Measurements from ENCODE around the gene GPR27. TPM values are rescaled to one million over a fixed set of nuclear protein-coding genes. Genes with fewer than 3 reads are reported as not detected.

Gene GPR27
- total and polyA plus RNA-seq, 4 donors: 0.59 to 7.7 (median 3.2) TPM

DNA sequence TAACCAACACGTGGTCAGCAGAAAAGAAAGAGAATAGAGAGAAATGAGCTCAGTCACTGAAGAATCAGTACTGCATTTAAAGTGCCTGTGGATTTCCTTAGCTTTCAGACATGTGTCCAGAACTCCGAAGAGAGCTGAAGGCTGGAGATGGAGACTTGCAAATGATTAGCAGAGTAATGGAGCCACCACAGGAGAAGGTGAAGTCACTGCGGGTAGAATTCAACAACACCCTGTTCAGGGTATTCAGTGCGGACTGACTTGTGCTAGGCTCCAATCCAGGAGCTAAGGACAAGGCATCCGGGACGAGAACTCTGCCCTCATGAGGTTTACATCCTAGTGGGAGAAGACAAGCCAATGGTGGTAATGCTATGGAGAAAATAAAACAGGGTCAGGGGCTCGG is 32.7 kb upstream of the GPR27 start:
- Histone ChIP-seq H3K36me3 (ENCODE audit: control insufficient read depth in 4 of 4, insufficient read depth in 4 of 4, low read length in 4 of 4) (no peaks in the 10 kb centered on the region), H3K4me1 (ENCODE audit: control insufficient read depth in 5 of 5, insufficient read depth in 5 of 5, low read length in 5 of 5) (peaks cover 0 to 15% (median 5%) of the 10 kb centered on the region in 5 donors), H3K9me3 (ENCODE audit: control insufficient read depth in 4 of 4, insufficient read depth in 3 of 4, low read length in 3 of 4) (no peaks in the 10 kb centered on the region), H3K9ac (ENCODE audit: insufficient read depth in 1 of 2, low read length in 2 of 2) (no peak overlapping the region), H3K4me3 (no peak overlapping the region), H3K27me3 (ENCODE audit: control insufficient read depth in 3 of 3, insufficient read depth in 3 of 3, low read length in 2 of 3) (no peaks in the 10 kb centered on the region), H3K27ac (ENCODE audit: low read depth in 1 of 2, low read length in 1 of 2) (no peak overlapping the region)
- ATAC-seq (ENCODE audit: insufficient read depth, low FRiP score): no peak
- DNase-seq: no peak
- WGBS, 2 donors: 83 to 91% methylated on average over 7 of the region's 7 CpGs
- TF ChIP-seq, protein P1, sequence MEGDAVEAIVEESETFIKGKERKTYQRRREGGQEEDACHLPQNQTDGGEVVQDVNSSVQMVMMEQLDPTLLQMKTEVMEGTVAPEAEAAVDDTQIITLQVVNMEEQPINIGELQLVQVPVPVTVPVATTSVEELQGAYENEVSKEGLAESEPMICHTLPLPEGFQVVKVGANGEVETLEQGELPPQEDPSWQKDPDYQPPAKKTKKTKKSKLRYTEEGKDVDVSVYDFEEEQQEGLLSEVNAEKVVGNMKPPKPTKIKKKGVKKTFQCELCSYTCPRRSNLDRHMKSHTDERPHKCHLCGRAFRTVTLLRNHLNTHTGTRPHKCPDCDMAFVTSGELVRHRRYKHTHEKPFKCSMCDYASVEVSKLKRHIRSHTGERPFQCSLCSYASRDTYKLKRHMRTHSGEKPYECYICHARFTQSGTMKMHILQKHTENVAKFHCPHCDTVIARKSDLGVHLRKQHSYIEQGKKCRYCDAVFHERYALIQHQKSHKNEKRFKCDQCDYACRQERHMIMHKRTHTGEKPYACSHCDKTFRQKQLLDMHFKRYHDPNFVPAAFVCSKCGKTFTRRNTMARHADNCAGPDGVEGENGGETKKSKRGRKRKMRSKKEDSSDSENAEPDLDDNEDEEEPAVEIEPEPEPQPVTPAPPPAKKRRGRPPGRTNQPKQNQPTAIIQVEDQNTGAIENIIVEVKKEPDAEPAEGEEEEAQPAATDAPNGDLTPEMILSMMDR (IDR thresholded peaks at IDR 0.05; ENCODE audit: control extremely low read depth, extremely low read depth): no peak

DNA sequence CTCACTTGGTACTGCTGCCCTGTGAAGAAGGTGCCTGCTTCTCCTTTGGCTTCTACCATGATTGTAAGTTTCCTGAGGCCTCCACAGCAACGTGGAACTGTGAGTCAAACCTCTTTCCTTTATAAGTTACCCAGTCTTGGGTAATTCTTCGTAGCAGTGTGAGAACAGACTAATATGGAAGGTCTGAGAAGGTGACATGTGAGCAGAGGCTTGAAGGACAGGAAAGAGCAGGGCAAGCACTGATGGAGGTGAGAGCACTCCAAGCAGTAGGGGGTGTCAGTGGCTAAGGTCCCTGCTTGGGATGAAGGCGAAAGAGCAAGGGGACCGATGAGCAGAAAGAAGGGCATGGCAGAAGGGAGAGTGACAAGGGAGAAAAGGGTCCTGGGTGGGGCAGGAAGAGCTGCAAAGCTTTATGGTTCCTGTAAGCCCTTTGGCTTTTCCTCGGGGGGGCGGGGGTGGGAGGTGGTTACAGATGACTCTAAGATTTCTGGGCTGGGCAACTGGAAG is 32.0 kb upstream of the GPR27 start:
- TF ChIP-seq, protein P1 (IDR thresholded peaks at IDR 0.05; ENCODE audit: control extremely low read depth, extremely low read depth): no peak
- no peak overlapping the region for H3K9ac ChIP-seq (ENCODE audit: insufficient read depth in 1 of 2, low read length in 2 of 2)
- H3K27ac ChIP-seq (ENCODE audit: low read depth in 1 of 2, low read length in 1 of 2): no peak overlapping the region
- ATAC-seq (ENCODE audit: insufficient read depth, low FRiP score) (no peak), DNase-seq (no peak)
- peaks cover 0 to 16% (median 5%) of the 10 kb centered on the region in 5 donors for H3K4me1 ChIP-seq (ENCODE audit: control insufficient read depth in 5 of 5, insufficient read depth in 5 of 5, low read length in 5 of 5)
- WGBS, 2 donors: 36 to 69% methylated on average over 6 of the region's 6 CpGs
- H3K4me3 ChIP-seq: no peak overlapping the region
- no peaks in the 10 kb centered on the region for H3K27me3 ChIP-seq (ENCODE audit: control insufficient read depth in 3 of 3, insufficient read depth in 3 of 3, low read length in 2 of 3)
- no peaks in the 10 kb centered on the region for H3K9me3 ChIP-seq (ENCODE audit: control insufficient read depth in 4 of 4, insufficient read depth in 3 of 4, low read length in 3 of 4)
- H3K36me3 ChIP-seq (ENCODE audit: control insufficient read depth in 4 of 4, insufficient read depth in 4 of 4, low read length in 4 of 4): no peaks in the 10 kb centered on the region

DNA sequence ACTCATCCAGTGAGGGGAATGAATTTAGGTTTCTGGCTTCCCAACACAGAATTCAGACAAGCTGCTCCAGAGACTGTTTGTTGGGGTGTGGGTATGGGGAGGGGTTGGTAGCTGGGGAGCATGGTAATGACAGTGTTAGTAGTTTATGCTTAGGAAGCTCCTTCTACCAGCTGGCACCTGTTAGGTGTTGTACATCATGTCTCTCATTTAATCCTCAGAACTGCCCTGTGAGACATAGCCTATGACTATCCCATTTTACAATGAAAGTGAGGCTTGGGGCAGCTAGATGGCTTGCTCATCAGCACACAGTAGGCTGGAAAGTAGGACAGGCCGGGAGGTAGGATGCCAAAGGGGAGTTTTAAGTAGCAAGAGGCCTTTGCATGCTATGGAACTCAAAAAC is 31.0 kb upstream of the GPR27 start:
- Histone ChIP-seq H3K4me3 (no peak overlapping the region), H3K36me3 (ENCODE audit: control insufficient read depth in 4 of 4, insufficient read depth in 4 of 4, low read length in 4 of 4) (no peaks in the 10 kb centered on the region), H3K27me3 (ENCODE audit: control insufficient read depth in 3 of 3, insufficient read depth in 3 of 3, low read length in 2 of 3) (no peaks in the 10 kb centered on the region), H3K9ac (ENCODE audit: insufficient read depth in 1 of 2, low read length in 2 of 2) (no peak overlapping the region), H3K9me3 (ENCODE audit: control insufficient read depth in 4 of 4, insufficient read depth in 3 of 4, low read length in 3 of 4) (no peaks in the 10 kb centered on the region), H3K27ac (ENCODE audit: low read depth in 1 of 2, low read length in 1 of 2) (no peak overlapping the region), H3K4me1 (ENCODE audit: control insufficient read depth in 5 of 5, insufficient read depth in 5 of 5, low read length in 5 of 5) (peaks cover 0 to 16% (median 5%) of the 10 kb centered on the region in 5 donors)
- ATAC-seq (ENCODE audit: insufficient read depth, low FRiP score) (no peak), DNase-seq (no peak)
- TF ChIP-seq, protein P1 (IDR thresholded peaks at IDR 0.05; ENCODE audit: control extremely low read depth, extremely low read depth): no peak
- WGBS, 2 donors: 86 to 88% methylated on average over 1 of the region's 1 CpG
